H1 (cell line): ENCODE results near the gene TNNT3. TPM values are rescaled to one million over a fixed set of nuclear protein-coding genes. Genes with fewer than 3 reads are reported as not detected.

Experiments used
- CTCF ChIA-PET: fragments of 300-600 bp; sonication (Branson Sonifier 250); formaldehyde crosslinking; loops from one replicate; lab custom pipeline; 2021; ENCODE audit not compliant: partially characterized antibody; lab: Charles Lee
- POLR2A ChIA-PET: fragments of 300-600 bp; sonication (Branson Sonifier 250); formaldehyde crosslinking; loops from one replicate; lab custom pipeline; 2021; ENCODE audit warnings: inconsistent platforms; ENCODE audit not compliant: partially characterized antibody; lab: Charles Lee
- DNase-seq, 2 experiments: peaks; one replicate each; pipeline versions ENCODE4 v3.0.0 to v3.0.0-alpha.2; 2010 to 2022; ENCODE audit warnings: low spot score in 2 of 2, low read depth in 1 of 2, mixed read lengths in 1 of 2
- FAIRE-seq: peaks from 2 replicates; lab custom pipeline; 2011; peaks lifted over from hg19 to GRCh38; lab: Jason Lieb, UNC
- H2AFZ ChIP-seq: 2 replicates; pipeline ENCODE4 v1.8.1; 2012; ENCODE audit warnings: low read length, inconsistent platforms
- H2AK5ac ChIP-seq: 2 replicates; pipeline ENCODE4 v1.6.1; 2013; ENCODE audit warnings: low read depth, low read length
- H2BK120ac ChIP-seq: replicated peaks from 2 replicates; pipeline ENCODE3; 2013; ENCODE audit warnings: low read depth, low read length, inconsistent platforms
- H2BK12ac ChIP-seq: 2 replicates; pipeline ENCODE4 v1.6.1; 2013; ENCODE audit warnings: low read depth, low read length
- H2BK15ac ChIP-seq: 2 replicates; pipeline ENCODE4 v1.6.1; 2013; ENCODE audit warnings: low read length
- H2BK20ac ChIP-seq: 2 replicates; pipeline ENCODE4 v1.6.1; 2013; ENCODE audit warnings: low read length
- H2BK5ac ChIP-seq: 2 replicates; pipeline ENCODE4 v1.6.1; 2013; ENCODE audit warnings: low read depth, low read length
- H3K14ac ChIP-seq: 2 replicates; pipeline ENCODE4 v1.6.1; 2013; ENCODE audit warnings: inconsistent platforms; ENCODE audit not compliant: insufficient read length
- H3K18ac ChIP-seq: 2 replicates; pipeline ENCODE4 v1.6.1; 2013; ENCODE audit warnings: low read length; ENCODE audit errors: extremely low read depth
- H3K23ac ChIP-seq: 2 replicates; pipeline ENCODE4 v1.6.1; 2013; ENCODE audit warnings: inconsistent platforms; ENCODE audit not compliant: insufficient read length
- H3K23me2 ChIP-seq: 2 replicates; pipeline ENCODE4 v1.6.1; 2013; ENCODE audit warnings: low read depth, low read length
- H3K27ac ChIP-seq: 2 replicates; pipeline ENCODE4 v1.6.1; 2011; ENCODE audit warnings: low read depth, low read length, inconsistent platforms
- H3K27me3 ChIP-seq, 4 experiments: replicated peaks in 1 of 4; 1 replicate in 1 of 4; 2 replicates in 3 of 4; pipeline versions ENCODE4 v1.6.1 to v1.8.1; 2011 to 2013; ENCODE audit warnings: low read length in 3 of 4, mild to moderate bottlenecking in 3 of 4, inconsistent platforms in 2 of 4, mixed read lengths in 2 of 4, moderate library complexity in 1 of 4; ENCODE audit not compliant: control insufficient read depth in 3 of 4, insufficient read depth in 3 of 4; ENCODE audit errors: extremely low read depth in 1 of 4
- H3K36me3 ChIP-seq, 4 experiments: 2 replicates each; pipeline versions ENCODE4 v1.6.1 to v1.8.1; 2011 to 2013; ENCODE audit warnings: mild to moderate bottlenecking in 4 of 4, low read length in 3 of 4, moderate library complexity in 2 of 4, control low read depth in 1 of 4, inconsistent platforms in 1 of 4; ENCODE audit not compliant: insufficient read depth in 4 of 4, control insufficient read depth in 2 of 4
- H3K4ac ChIP-seq: replicated peaks from 2 replicates; pipeline ENCODE3; 2013; ENCODE audit warnings: low read length, low read depth, mixed read lengths, inconsistent platforms; ENCODE audit not compliant: insufficient read length
- H3K4me1 ChIP-seq, 4 experiments: replicated peaks in 1 of 4; 1 replicate in 1 of 4; 2 replicates in 3 of 4; pipeline versions ENCODE4 v1.6.1 to v1.8.1; 2011 to 2013; ENCODE audit warnings: low read length in 3 of 4, inconsistent platforms in 2 of 4, mixed read lengths in 1 of 4; ENCODE audit not compliant: insufficient read depth in 4 of 4, control insufficient read depth in 3 of 4
- H3K4me2 ChIP-seq, 2 experiments: 2 replicates each; pipeline versions ENCODE4 v1.6.1 to v1.8.1; 2011 to 2013; ENCODE audit warnings: low read depth in 2 of 2, low read length in 2 of 2, control low read depth in 1 of 2, inconsistent platforms in 1 of 2, mild to moderate bottlenecking in 1 of 2; ENCODE audit not compliant: insufficient read depth in 1 of 2
- H3K4me3 ChIP-seq, 4 experiments: fragments of 200-600, 300-600 bp in 1 of 4; sonication (generic), shearing (Covaris generic), sonication (Bioruptor Twin) in 1 of 4; 2 replicates each; pipeline versions ENCODE4 v1.5.1 to v1.8.1; 2011 to 2016; ENCODE audit warnings: low read length in 4 of 4, low read depth in 3 of 4, control low read depth in 2 of 4, inconsistent platforms in 2 of 4, mild to moderate bottlenecking in 2 of 4, mixed read lengths in 1 of 4, moderate library complexity in 1 of 4; ENCODE audit not compliant: insufficient read depth in 2 of 4; ENCODE audit errors: extremely low read depth in 1 of 4
- H3K56ac ChIP-seq: replicated peaks from 2 replicates; pipeline ENCODE3; 2013; ENCODE audit warnings: low read depth, mild to moderate bottlenecking, mixed read lengths, low read length, inconsistent platforms; ENCODE audit not compliant: insufficient read length
- H3K79me1 ChIP-seq: 2 replicates; pipeline ENCODE4 v1.6.1; 2013; ENCODE audit warnings: low read depth, low read length, control low read depth
- H3K79me2 ChIP-seq, 2 experiments: 2 replicates each; pipeline versions ENCODE4 v1.6.1 to v1.8.1; 2012 to 2013; ENCODE audit warnings: low read length in 2 of 2, mild to moderate bottlenecking in 2 of 2, inconsistent platforms in 1 of 2; ENCODE audit not compliant: insufficient read depth in 2 of 2, control insufficient read depth in 1 of 2
- H3K9ac ChIP-seq, 4 experiments: replicated peaks in 1 of 4; 1 replicate in 1 of 4; 2 replicates in 3 of 4; pipeline versions ENCODE4 v1.6.1 to v1.8.1; 2011 to 2013; ENCODE audit warnings: low read depth in 3 of 4, low read length in 3 of 4, control low read depth in 2 of 4, mild to moderate bottlenecking in 2 of 4, moderate library complexity in 2 of 4, inconsistent platforms in 1 of 4; ENCODE audit errors: extremely low read depth in 1 of 4
- H3K9me3 ChIP-seq, 2 experiments: 2 replicates each; pipeline versions ENCODE4 v1.6.1 to v1.8.1; 2012 to 2013; ENCODE audit warnings: mild to moderate bottlenecking in 2 of 2, moderate library complexity in 2 of 2, control low read depth in 1 of 2, inconsistent platforms in 1 of 2, low read depth in 1 of 2, low read length in 1 of 2, mixed read lengths in 1 of 2; ENCODE audit not compliant: insufficient read depth in 2 of 2
- H4K20me1 ChIP-seq, 2 experiments: replicated peaks in 1 of 2; 2 replicates each; pipeline versions ENCODE3 to v1.8.1; 2011 to 2013; ENCODE audit warnings: inconsistent platforms in 2 of 2, low read length in 2 of 2, mild to moderate bottlenecking in 1 of 2; ENCODE audit not compliant: insufficient read depth in 2 of 2, control insufficient read depth in 1 of 2
- H4K5ac ChIP-seq: 2 replicates; pipeline ENCODE4 v1.6.1; 2013; ENCODE audit warnings: low read length, low read depth, mixed read lengths, inconsistent platforms; ENCODE audit not compliant: insufficient read length
- H4K8ac ChIP-seq: 2 replicates; pipeline ENCODE4 v1.8.0; 2013; ENCODE audit warnings: mild to moderate bottlenecking, moderate library complexity, low read length, inconsistent platforms; ENCODE audit not compliant: insufficient read depth; ENCODE audit errors: extremely low read depth
- H4K91ac ChIP-seq: replicated peaks from 2 replicates; pipeline ENCODE3; 2013; ENCODE audit warnings: low read length, mixed read lengths, inconsistent platforms; ENCODE audit not compliant: insufficient read length
- CBX5 ChIP-seq: fragments of 300-800, 300-1000 bp; sonication (generic); IDR thresholded peaks from 2 replicates; pipeline ENCODE4 v1.7.1; 2016; ENCODE audit warnings: antibody characterized with exemption, low read length, low read depth
- CHD2 ChIP-seq: IDR thresholded peaks from 2 replicates; pipeline ENCODE4 v1.6.1; 2012; ENCODE audit warnings: low read length, improper control_type of control experiment
- CREB1 ChIP-seq: IDR thresholded peaks from 2 replicates; pipeline ENCODE4 v1.6.1; 2012; ENCODE audit warnings: inconsistent platforms
- CTCF ChIP-seq, 3 experiments: IDR thresholded peaks; 1 replicate in 2 of 3; 2 replicates in 1 of 3; pipeline versions ENCODE4 v1.5.1 to v1.6.1; 2011; ENCODE audit warnings: low read length in 3 of 3, mild to moderate bottlenecking in 3 of 3, inconsistent platforms in 2 of 3, low read depth in 1 of 3, moderate library complexity in 1 of 3; ENCODE audit not compliant: insufficient read depth in 1 of 3; ENCODE audit errors: control extremely low read depth in 1 of 3
- GABPA ChIP-seq: IDR thresholded peaks from 2 replicates; pipeline ENCODE4 v1.6.1; 2011; ENCODE audit warnings: mild to moderate bottlenecking, low read length, moderate library complexity, borderline replicate concordance; ENCODE audit not compliant: insufficient read depth
- HDAC6 ChIP-seq: IDR thresholded peaks from one replicate; pipeline ENCODE4 v1.7.1; 2012; ENCODE audit warnings: low read depth, mild to moderate bottlenecking, inconsistent platforms, low read length, moderate library complexity
- KDM5A ChIP-seq: fragments of 200-600 bp; IDR thresholded peaks from 2 replicates; pipeline ENCODE4 v1.7.1; 2012; ENCODE audit warnings: mild to moderate bottlenecking, low read length, inconsistent platforms, mixed read lengths
- POLR2AphosphoS5 ChIP-seq: IDR thresholded peaks from 2 replicates; pipeline ENCODE4 v1.6.1; 2011; ENCODE audit warnings: low read depth, low read length
- SIRT6 ChIP-seq: IDR thresholded peaks from one replicate; pipeline ENCODE4 v1.7.1; 2012; ENCODE audit warnings: low read length, inconsistent platforms
- SP1 ChIP-seq: IDR thresholded peaks from 2 replicates; pipeline ENCODE4 v1.6.1; 2011; ENCODE audit warnings: low read depth, low read length
- SP4 ChIP-seq: IDR thresholded peaks from 2 replicates; pipeline ENCODE4 v1.6.1; 2012; ENCODE audit warnings: low read length, inconsistent platforms
- SUZ12 ChIP-seq: fragments of 200-600 bp; sonication (generic); IDR thresholded peaks from 2 replicates; pipeline ENCODE4 v1.6.1; 2012; ENCODE audit warnings: mild to moderate bottlenecking, inconsistent platforms, low read length, moderate library complexity, mixed read lengths
- TEAD4 ChIP-seq: IDR thresholded peaks from 2 replicates; pipeline ENCODE4 v1.6.1; 2012; ENCODE audit warnings: low read depth, low read length, inconsistent platforms, mixed read lengths
- WGBS, 2 experiments: shearing (Covaris generic) in 1 of 2; methylation state at CpG; one replicate each; pipeline versions ENCODE4 v1.1.6 to v1.1.7; 2013 to 2015; ENCODE audit warnings: low lambda C conversion rate in 2 of 2, mixed read lengths in 2 of 2, inconsistent platforms in 1 of 2, low coverage in 1 of 2, missing lambda C conversion rate in 1 of 2; ENCODE audit not compliant: insufficient replicate concordance in 2 of 2, insufficient coverage in 1 of 2, insufficient read length in 1 of 2; ENCODE audit errors: extremely low coverage in 1 of 2, missing lambda C conversion rate in 1 of 2; 5-methylcytosine and 5-hydroxymethylcytosine counted together
- polyA plus RNA-seq, 7 experiments: library from polyadenylated mRNA; depleted of rRNA in 3 of 7; stranded (reverse) in 5 of 7; unstranded in 2 of 7; fragments of >200 nt in 5 of 7; fragments of 200-250 nt in 2 of 7; gene quantifications; 1 replicate in 5 of 7; 2 replicates in 1 of 7; 4 replicates in 1 of 7; pipeline versions ENCODE4 v1.2.1 to v1.2.3, GENCODE V29; 2011 to 2013; ENCODE audit warnings: missing spikeins in 2 of 7, mixed read lengths in 2 of 7
- total RNA-seq: library from RNA; stranded (reverse); fragmentation: NEBNext Ultra II Directional; extraction: Animal tissue kit (Norgen Biotek cat#: 25700); gene quantifications from 2 replicates; pipeline ENCODE4 v1.2.1, GENCODE V29; 2021

Gene TNNT3
- total and polyA plus RNA-seq, 2 of the 8 experiments (the other 6 are each of a cell fraction or from before 2014, with no cell fraction given): not detected

- no peak overlapping the region for H2BK120ac ChIP-seq
- WGBS, 2 experiments: 93% methylated on average over 9 of the region's 9 CpGs; no CpG with 5 or more reads in 1 of the 2 experiments
- no peak overlapping the region for H3K4ac ChIP-seq
- no peak overlapping the region for H3K23ac ChIP-seq
- 0 out of 2 replicates have a peak overlapping the region, but pooled peaks have one; percentile 39 for H2BK12ac ChIP-seq
- no peak overlapping the region for H3K56ac ChIP-seq
- H4K5ac ChIP-seq: no peak overlapping the region
- H3K27me3 ChIP-seq: no peaks in the 10 kb centered on the region
- peaks cover 2% of the 10 kb centered on the region; the same call in 1 of the 2 replicates for H3K23me2 ChIP-seq
- no peaks in the 10 kb centered on the region for H3K79me1 ChIP-seq
- H3K18ac ChIP-seq: no peak overlapping the region
- DNase-seq (peak in 1 of 2 experiments; percentile 42), FAIRE-seq (no peak)
- CTCF ChIA-PET: interaction anchor here (0.6 to 0.7 kb wide), 3 partner anchors 11 to 1443 kb away, joined by 3 read pairs; no protein-coding TSS in a partner anchor
- no peaks in the 10 kb centered on the region for H3K36me3 ChIP-seq
- H3K27ac ChIP-seq: no peak overlapping the region
- no peak overlapping the region for H3K4me3 ChIP-seq
- no peaks in the 10 kb centered on the region for H3K79me2 ChIP-seq
- H3K4me2 ChIP-seq: no peak overlapping the region
- H4K91ac ChIP-seq: no peak overlapping the region
- H4K8ac ChIP-seq: no peak overlapping the region
- H3K9ac ChIP-seq: no peak overlapping the region
- no peak overlapping the region for H2BK20ac ChIP-seq
- H3K4me1 ChIP-seq: peaks cover 0 to 7% (median 0%) of the 10 kb centered on the region in 4 experiments; a peak in 2 of 7 replicates
- no peak overlapping the region for H2AFZ ChIP-seq
- POLR2A ChIA-PET: no interaction called here
- no peaks in the 10 kb centered on the region for H4K20me1 ChIP-seq
- H2BK5ac ChIP-seq: no peak overlapping the region
- H3K14ac ChIP-seq: no peak overlapping the region
- H2BK15ac ChIP-seq: no peak overlapping the region
- no peak overlapping the region for H2AK5ac ChIP-seq
- H3K9me3 ChIP-seq: no peaks in the 10 kb centered on the region
- TF ChIP-seq HDAC6: no peak
- no peak for TF ChIP-seq TEAD4
- no peak for TF ChIP-seq CBX5
- no peak for TF ChIP-seq SIRT6
- no peak for TF ChIP-seq CHD2
- TF ChIP-seq SUZ12: no peak
- no peak for TF ChIP-seq POLR2AphosphoS5
- TF ChIP-seq CREB1: no peak
- TF ChIP-seq KDM5A: no peak
- no peak for TF ChIP-seq SP1
- no peak for TF ChIP-seq CTCF (IDR thresholded peaks at IDR 0.05; ENCODE audit: control extremely low read depth in 1 of 3, insufficient read depth in 1 of 3, low read depth in 1 of 3, low read length in 3 of 3)
- TF ChIP-seq SP4: no peak
- TF ChIP-seq GABPA: no peak
Observed at GRCh38 chr11:1943977-1944376, 24.5 kb downstream of the TNNT3 start.
